CD1c-positive myeloid dendritic cell (primary cell): ENCODE data around the gene SELENOS.

Experiments
- DNase-seq: peaks from one replicate; pipeline ENCODE4 v3.0.0-alpha.2; 2016; ENCODE audit errors: extremely low spot score

SELENOS gene

GRCh38 chr15:101250873-101251829 lies 26.1 kb downstream of the SELENOS start:
- peak; percentile 82 for DNase-seq

GRCh38 chr15:101250341-101250831 lies 26.9 kb downstream of the SELENOS start:
- no peak for DNase-seq

GRCh38 chr15:101248274-101248673 lies 29.0 kb downstream of the SELENOS start:
- no peak for DNase-seq

GRCh38 chr15:101246824-101247745 lies 30.2 kb downstream of the SELENOS start:
- DNase-seq: no peak

GRCh38 chr15:101246391-101246790 lies 30.9 kb downstream of the SELENOS start:
- peak; percentile 14 for DNase-seq

DNA sequence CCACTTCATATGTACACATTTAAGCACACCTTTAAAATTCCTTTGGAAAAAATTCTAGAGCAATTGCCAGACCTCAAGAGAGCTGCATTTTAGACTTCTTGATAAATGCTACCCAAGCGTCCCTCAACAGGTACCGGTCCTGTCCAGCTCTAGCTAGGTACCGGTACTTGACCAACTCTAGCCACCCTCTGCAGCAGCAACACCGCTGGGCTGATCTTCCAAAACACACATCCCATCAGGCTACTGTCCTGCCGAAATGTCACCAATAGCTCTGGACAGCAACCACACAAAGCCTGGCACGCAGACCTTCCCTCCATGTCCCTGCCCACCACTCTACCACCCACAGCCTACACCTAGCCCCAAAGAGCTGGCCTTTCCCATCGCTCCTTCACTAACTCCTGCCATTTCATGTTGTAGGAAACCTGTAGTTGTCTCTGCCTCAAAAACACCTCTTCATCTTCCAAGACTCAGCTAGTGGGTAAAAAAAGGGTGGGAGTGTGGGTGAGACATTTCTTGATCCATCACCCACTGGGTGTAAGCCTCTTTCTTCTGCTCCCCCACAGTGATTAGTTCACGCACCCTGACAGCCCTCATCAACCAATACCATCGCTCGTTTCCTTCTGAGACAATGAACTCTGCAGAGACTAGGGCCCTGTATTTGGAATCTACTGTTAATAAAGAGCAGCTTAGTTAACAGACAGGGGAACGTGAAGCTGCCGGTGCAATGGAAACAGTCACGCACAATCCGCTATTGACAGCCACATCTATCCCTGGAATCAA lies 32.2 kb downstream of the SELENOS start:
- DNase-seq: no peak

GRCh38 chr15:101244036-101244781 lies 33.1 kb downstream of the SELENOS start:
- no peak for DNase-seq

- DNase-seq: no peak
Observed at GRCh38 chr15:101243420-101243819, 33.9 kb downstream of the SELENOS start.

GRCh38 chr15:101242999-101243336 lies 34.3 kb downstream of the SELENOS start:
- DNase-seq: no peak

DNA sequence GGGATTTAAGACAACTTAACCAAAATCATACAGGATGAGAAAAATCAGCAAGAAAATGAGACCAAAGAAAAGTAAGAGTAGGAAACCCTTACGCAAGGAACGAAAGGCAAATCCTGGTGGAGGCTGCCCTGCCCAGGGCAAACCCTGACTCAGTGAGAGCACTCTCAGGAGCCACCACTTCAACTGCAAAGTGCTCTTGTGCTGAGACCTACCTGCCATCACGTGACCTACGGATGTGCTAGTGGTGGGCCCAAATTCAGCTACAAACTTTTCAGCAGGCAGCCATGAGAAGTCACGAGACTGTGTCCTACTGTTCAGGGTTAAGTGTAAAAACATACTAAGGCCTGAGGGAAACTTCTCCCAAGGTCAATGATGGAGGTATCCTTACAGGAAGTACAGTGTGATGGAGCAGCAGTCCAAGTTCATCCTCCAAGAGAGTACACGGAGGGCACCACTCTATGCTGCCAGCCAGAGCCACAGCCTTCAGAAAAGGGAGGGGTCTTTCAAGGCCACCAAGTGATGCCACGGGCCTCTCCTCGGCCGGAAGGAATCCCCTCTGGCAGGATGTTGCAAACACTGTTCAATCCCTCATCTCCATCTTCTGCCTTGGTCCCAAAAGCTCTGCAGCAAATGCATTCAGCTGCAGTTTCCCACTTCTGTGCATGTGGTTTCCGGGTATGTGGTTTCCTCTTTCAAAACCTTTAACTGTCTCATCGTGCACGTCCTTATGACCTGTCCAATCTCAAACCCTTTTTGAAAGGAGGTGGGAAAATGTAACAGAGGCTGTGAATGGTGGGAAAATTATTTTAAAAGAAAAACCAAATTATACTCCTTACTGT lies 34.9 kb downstream of the SELENOS start:
- DNase-seq: peak; percentile 72

DNA sequence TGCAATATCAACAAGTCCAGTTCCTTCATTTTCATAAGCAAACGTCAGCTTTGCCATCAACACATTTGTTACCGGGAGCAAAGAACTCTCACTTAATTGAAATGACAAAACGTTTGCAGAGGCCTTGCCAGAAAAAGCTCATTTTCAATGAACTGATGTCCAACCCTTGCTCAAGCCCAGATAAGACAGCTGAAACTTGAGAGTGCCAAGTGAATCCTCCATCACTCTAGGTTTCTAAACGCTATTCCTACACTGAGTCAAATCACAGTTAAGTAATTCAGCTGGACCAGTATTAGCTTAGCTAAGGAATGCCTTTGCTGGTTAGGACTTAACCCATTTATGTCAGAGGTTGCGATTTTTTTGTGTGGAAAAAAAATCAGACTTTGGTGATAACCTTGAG lies 36.9 kb downstream of the SELENOS start:
- no peak for DNase-seq

- peak; percentile 15 for DNase-seq
Observed at GRCh38 chr15:101239724-101240136, 37.6 kb downstream of the SELENOS start.

- DNase-seq: peak; percentile 29
Observed at GRCh38 chr15:101237251-101237650, 40.0 kb downstream of the SELENOS start.

DNA sequence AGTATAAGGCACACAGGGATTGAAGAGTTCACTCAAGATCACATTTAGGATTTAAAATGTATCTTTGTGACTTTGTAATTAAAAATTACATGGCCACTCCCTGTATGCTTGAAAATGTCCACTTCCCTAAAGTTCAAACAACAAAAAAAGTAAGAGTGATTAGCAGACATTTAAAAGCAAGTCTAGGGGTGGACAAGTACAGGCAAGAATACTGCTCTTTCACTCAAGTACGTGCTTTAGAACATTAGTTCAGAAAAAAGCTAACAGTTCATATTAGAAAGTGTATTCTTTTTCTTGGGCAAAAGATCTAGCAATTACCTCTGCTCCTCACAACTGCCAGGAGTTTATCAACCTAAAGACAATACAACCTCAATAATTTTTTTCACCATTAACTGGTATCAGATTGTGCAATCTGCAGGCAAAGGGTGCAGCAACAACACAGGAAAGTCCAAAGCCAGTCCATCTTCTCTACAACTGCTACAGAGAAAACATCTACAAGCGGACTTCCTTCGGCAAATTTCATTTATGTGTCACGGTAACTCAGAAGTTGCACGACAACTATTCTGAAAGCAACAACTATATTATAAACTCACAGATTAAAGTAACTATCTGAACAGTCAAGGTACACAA lies 43.5 kb downstream of the SELENOS start:
- DNase-seq: no peak

- no peak for DNase-seq
Observed at GRCh38 chr15:101232677-101233076, 44.6 kb downstream of the SELENOS start.

DNA sequence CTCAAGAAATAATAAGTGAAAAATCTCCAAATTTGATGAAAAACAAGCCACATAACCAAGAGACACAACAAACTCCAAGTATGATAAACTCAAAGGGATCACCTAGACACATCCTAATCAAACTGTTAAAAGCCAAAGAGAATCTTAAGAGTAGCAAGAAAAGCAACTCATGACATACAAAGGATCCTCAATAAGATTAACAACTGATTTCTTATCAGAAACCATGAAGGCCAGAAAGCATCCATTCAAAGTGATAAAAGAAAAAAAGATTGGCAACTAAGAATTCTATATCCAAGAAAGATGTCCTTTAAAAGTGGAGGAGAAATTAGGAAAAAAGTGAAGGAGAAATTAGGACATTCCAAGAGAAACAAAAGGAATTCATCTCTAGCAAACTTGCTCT lies 49.0 kb downstream of the SELENOS start:
- no peak for DNase-seq

- no peak for DNase-seq
Observed at GRCh38 chr15:101225658-101226057, 51.6 kb downstream of the SELENOS start.
